ENCODE results near the gene ZNF420.

DNA sequence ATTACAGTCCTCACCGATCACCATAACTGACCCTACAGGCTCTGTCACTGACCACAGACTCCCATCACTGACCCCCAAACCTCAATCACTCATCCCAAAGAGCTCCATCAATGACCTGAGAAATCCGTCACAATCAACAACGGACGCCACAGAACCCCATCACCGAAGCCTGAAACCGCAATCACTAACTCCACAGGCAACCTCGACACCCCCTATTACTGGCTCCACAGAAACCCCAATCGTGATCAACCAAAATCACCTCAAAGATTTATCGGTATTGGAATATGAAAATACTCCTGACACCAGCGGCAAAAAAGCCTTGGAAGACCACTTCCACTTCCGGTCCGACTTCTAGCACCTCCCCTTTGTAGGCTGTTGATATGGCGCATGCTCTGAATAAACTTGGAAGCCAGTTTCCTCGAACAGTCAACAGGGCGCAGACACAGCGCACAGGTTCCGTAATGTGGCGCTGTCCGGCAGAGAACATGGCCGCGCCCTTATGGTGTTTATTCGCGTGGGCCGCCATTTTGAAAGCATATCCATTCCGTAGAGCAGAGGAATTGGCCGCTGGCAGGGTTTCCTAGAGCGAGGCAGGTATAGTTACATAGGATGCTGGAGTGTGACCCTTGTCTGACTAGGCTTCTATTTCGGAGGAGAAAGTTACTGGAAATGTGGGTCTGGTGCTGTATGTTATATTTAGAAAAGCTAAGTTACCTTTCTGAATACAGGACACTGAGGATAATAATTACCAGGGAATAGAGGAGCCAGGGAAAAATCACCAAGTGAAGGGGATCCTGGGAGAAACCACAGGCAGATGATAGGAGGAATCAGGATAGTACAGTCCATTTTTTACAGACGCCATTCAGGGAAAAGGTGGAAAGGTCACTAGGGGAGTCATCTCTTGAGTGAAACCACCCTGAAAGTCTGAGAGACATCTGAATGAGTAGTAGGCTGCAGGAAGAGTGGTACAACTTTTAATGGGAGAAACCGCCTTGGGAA lies 94.4 kb downstream of the ZNF420 start, which contains the start of gene ZNF585A:
- TF ChIP-seq SP1 (IDR thresholded peaks at IDR 0.05) = no peak
- TF ChIP-seq FOXA1 (IDR thresholded peaks at IDR 0.05) = no peak
- TF ChIP-seq FOXM1 (IDR thresholded peaks at IDR 0.05; ENCODE audit: borderline replicate concordance) = no peak
- peak; percentile 87 for TF ChIP-seq FOXK2 (IDR thresholded peaks at IDR 0.05)
- peak; percentile 71 for TF ChIP-seq ELF4 (IDR thresholded peaks at IDR 0.05)
- no peak for TF ChIP-seq HDGF (IDR thresholded peaks at IDR 0.05; ENCODE audit: borderline replicate concordance)
- no peak for TF ChIP-seq ARNT (IDR thresholded peaks at IDR 0.05)
- no peak for TF ChIP-seq SUZ12 (IDR thresholded peaks at IDR 0.05)
- no peak for TF ChIP-seq TARDBP (IDR thresholded peaks at IDR 0.05)
